Neural progenitor cell (in vitro differentiated cells): ENCODE results near the gene SLC26A6.

Experiments used
- EZH2phosphoT487 ChIP-seq: fragments of 200-600 bp; sonication (generic); IDR thresholded peaks from 2 replicates; pipeline ENCODE4 v1.6.1; 2017; ENCODE audit warnings: antibody characterized with exemption
- TF ChIP-seq, protein P1 (sequence below): fragments of 200-600 bp; sonication (generic); IDR thresholded peaks from 2 replicates; pipeline ENCODE4 v1.5.1; 2017; ENCODE audit warnings: antibody characterized with exemption, mild to moderate bottlenecking

GRCh38 chr3:48633256-48633655, 2.0 kb downstream of the SLC26A6 start:
- TF ChIP-seq, protein P1, sequence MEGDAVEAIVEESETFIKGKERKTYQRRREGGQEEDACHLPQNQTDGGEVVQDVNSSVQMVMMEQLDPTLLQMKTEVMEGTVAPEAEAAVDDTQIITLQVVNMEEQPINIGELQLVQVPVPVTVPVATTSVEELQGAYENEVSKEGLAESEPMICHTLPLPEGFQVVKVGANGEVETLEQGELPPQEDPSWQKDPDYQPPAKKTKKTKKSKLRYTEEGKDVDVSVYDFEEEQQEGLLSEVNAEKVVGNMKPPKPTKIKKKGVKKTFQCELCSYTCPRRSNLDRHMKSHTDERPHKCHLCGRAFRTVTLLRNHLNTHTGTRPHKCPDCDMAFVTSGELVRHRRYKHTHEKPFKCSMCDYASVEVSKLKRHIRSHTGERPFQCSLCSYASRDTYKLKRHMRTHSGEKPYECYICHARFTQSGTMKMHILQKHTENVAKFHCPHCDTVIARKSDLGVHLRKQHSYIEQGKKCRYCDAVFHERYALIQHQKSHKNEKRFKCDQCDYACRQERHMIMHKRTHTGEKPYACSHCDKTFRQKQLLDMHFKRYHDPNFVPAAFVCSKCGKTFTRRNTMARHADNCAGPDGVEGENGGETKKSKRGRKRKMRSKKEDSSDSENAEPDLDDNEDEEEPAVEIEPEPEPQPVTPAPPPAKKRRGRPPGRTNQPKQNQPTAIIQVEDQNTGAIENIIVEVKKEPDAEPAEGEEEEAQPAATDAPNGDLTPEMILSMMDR = no peak
- TF ChIP-seq EZH2phosphoT487 = no peak
